Measurements from ENCODE around the gene ERGIC1. TPM values are rescaled to one million over a fixed set of nuclear protein-coding genes. Genes with fewer than 3 reads are reported as not detected.

The ERGIC1 gene
- total RNA-seq, 1 donor from 2014 or later: 184 TPM

- peak overlapping the region; percentile 93 to 94 for H3K27ac ChIP-seq
- peak; percentile 68 to 95 for DNase-seq (ENCODE audit: low spot score in 2 of 2)
- no peak for TF ChIP-seq CTCF (IDR thresholded peaks at IDR 0.05)
Measured at GRCh38 chr5:172931001-172931536, 97.0 kb downstream of the ERGIC1 start.

GRCh38 chr5:172932313-172933017 lies 98.4 kb downstream of the ERGIC1 start:
- peak; percentile 96 to 98 (median 97) for TF ChIP-seq CTCF (IDR thresholded peaks at IDR 0.05)
- Histone ChIP-seq H3K9me3 (no peaks in the 10 kb centered on the region), H3K27ac (peak overlapping the region; percentile 93 to 94), H3K4me1 (peaks cover 18 to 22% of the 10 kb centered on the region in 2 donors), H3K36me3 (peaks cover 26 to 55% of the 10 kb centered on the region in 2 donors), H3K4me3 (peak overlapping the region in 1 of 2 donors; percentile 11), H3K27me3 (no peaks in the 10 kb centered on the region)
- DNase-seq (ENCODE audit: low spot score in 2 of 2): peak in 1 of 2 donors; percentile 91
- intact Hi-C loops (cut with DNase I): loop anchor here (1.0 to 5.0 kb wide), 3 partner anchors 60 to 217 kb away; partner anchors contain the start of gene DUSP1

More at GRCh38 chr5:172931001-172931536, 97.0 kb downstream of the ERGIC1 start:
- Histone ChIP-seq H3K4me1 (peaks cover 18 to 22% of the 10 kb centered on the region in 2 donors), H3K9me3 (no peaks in the 10 kb centered on the region), H3K36me3 (peaks cover 35 to 54% of the 10 kb centered on the region in 2 donors), H3K4me3 (peak overlapping the region in 1 of 2 donors; percentile 13), H3K27me3 (no peaks in the 10 kb centered on the region)
- intact Hi-C loops (cut with DNase I): loop anchor here (1.0 to 5.0 kb wide), 2 partner anchors 130 to 159 kb away; partner anchors contain the start of gene DUSP1

GRCh38 chr5:172933238-172933637 lies 99.2 kb downstream of the ERGIC1 start:
- peaks cover 18 to 22% of the 10 kb centered on the region in 2 donors for H3K4me1 ChIP-seq
- no peak overlapping the region for H3K4me3 ChIP-seq
- no peaks in the 10 kb centered on the region for H3K9me3 ChIP-seq
- TF ChIP-seq CTCF (IDR thresholded peaks at IDR 0.05): no peak
- no peak for DNase-seq (ENCODE audit: low spot score in 2 of 2)
- H3K36me3 ChIP-seq: peaks cover 21 to 56% of the 10 kb centered on the region in 2 donors
- intact Hi-C loops (cut with DNase I): loop anchor here (2.0 to 5.0 kb wide), 2 partner anchors 60 to 161 kb away; partner anchors contain the start of gene DUSP1
- H3K27ac ChIP-seq: peak overlapping the region; percentile 93 to 94
- H3K27me3 ChIP-seq: no peaks in the 10 kb centered on the region

GRCh38 chr5:172935096-172935495 lies 101.0 kb downstream of the ERGIC1 start:
- TF ChIP-seq CTCF (IDR thresholded peaks at IDR 0.05): no peak
- Histone ChIP-seq H3K9me3 (no peaks in the 10 kb centered on the region), H3K4me1 (peaks cover 18 to 22% of the 10 kb centered on the region in 2 donors), H3K27ac (no peak overlapping the region), H3K27me3 (no peaks in the 10 kb centered on the region), H3K36me3 (peaks cover 32 to 64% of the 10 kb centered on the region in 2 donors), H3K4me3 (no peak overlapping the region)
- no peak for DNase-seq (ENCODE audit: low spot score in 2 of 2)
- intact Hi-C loops (cut with DNase I): no loop called here

GRCh38 chr5:172936401-172936800 lies 102.3 kb downstream of the ERGIC1 start:
- Histone ChIP-seq H3K4me1 (peaks cover 11 to 14% of the 10 kb centered on the region in 2 donors), H3K36me3 (peaks cover 34 to 71% of the 10 kb centered on the region in 2 donors), H3K27me3 (no peaks in the 10 kb centered on the region), H3K4me3 (no peak overlapping the region), H3K9me3 (no peaks in the 10 kb centered on the region), H3K27ac (no peak overlapping the region)
- no peak for DNase-seq (ENCODE audit: low spot score in 2 of 2)
- intact Hi-C loops (cut with DNase I): no loop called here
- TF ChIP-seq CTCF (IDR thresholded peaks at IDR 0.05): no peak
